Measurements from ENCODE around the gene RAI1. TPM values are rescaled to one million over a fixed set of nuclear protein-coding genes. Genes with fewer than 3 reads are reported as not detected.

The RAI1 gene
- total and polyA plus RNA-seq, 2 of the 8 experiments (the other 6 are each of a cell fraction or from before 2014, with no cell fraction given) = 0.39 to 1.2 TPM

DNA sequence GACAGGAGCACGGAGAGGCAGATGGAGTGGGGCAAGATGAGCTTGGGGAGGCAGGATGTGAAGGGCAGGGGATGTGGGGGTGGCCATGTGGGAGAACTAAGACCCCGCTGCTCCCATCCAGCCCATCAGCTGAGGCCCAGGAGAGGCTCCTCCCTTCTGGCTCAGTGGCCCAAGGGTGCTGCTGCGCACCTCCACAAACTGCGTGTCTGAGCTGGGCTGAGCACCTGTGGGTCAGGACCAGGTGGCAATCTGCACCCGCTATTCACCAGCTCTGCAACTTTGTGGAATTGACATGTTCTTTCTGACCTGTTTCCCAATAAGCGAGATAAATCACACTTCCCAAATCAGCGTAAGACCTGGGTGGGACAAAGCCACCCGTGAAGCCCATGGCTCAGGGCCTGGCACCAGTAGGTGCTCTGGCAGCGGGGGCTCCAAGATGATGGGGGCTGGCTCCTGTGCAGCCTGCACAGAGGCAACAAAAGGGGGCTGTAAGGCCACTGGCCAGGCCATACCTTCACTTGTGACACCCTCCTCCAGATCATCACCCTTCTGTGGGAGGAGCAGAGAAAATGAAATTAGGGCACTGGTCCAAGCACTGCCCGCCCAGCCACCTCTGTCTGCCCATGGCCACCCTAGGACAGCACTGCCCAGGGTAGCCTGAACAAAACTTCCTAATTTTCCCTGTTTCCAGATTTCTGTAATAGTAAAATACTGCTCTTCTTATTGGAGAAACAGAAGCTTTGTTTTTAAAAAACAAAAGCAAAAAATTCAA, 167.2 kb downstream of the RAI1 start (continued):
- no peak for TF ChIP-seq SIN3A (conservative IDR thresholded peaks at IDR 0.05 in 1 of 2, IDR thresholded peaks at IDR 0.05 in 1 of 2; ENCODE audit: low read depth in 1 of 2, low read length in 2 of 2)
- no peak for TF ChIP-seq NANOG (IDR thresholded peaks at IDR 0.05; ENCODE audit: insufficient read depth, low read depth, low read length, poor library complexity, severe bottlenecking)
- no peak for TF ChIP-seq ZNF274 (IDR thresholded peaks at IDR 0.05; ENCODE audit: borderline replicate concordance, extremely low read depth, low read length)

Measured in H1 (cell line).